GM12801 (cell line): ENCODE measurements around the gene TAF4.

Source experiments
- CTCF ChIP-seq: IDR thresholded peaks from one replicate; pipeline ENCODE4 v1.5.1; 2011; ENCODE audit warnings: control low read depth; ENCODE audit not compliant: insufficient read length; ENCODE audit errors: extremely low read depth

The TAF4 gene

DNA sequence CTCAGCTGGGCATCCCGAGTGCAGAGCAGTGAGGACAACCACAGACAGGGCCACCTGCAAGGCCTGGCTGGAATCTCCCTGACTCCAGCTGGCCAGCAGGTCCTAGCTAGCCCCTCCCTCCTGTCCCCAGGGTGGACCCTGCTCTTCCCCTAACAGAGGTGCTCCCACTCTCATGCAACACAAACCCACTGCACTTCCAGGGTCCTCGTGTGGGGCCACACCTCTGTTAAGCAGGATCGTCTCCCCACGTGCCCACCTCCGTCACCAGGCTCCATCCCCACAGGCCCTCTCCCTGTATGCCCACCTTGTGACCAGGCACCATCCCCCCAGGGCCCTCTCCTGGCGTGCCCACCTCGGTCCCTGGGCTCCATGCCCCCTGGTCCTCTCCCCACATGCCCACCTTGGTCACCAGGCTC is 17.3 kb downstream of the TAF4 start:
- TF ChIP-seq CTCF = no peak

DNA sequence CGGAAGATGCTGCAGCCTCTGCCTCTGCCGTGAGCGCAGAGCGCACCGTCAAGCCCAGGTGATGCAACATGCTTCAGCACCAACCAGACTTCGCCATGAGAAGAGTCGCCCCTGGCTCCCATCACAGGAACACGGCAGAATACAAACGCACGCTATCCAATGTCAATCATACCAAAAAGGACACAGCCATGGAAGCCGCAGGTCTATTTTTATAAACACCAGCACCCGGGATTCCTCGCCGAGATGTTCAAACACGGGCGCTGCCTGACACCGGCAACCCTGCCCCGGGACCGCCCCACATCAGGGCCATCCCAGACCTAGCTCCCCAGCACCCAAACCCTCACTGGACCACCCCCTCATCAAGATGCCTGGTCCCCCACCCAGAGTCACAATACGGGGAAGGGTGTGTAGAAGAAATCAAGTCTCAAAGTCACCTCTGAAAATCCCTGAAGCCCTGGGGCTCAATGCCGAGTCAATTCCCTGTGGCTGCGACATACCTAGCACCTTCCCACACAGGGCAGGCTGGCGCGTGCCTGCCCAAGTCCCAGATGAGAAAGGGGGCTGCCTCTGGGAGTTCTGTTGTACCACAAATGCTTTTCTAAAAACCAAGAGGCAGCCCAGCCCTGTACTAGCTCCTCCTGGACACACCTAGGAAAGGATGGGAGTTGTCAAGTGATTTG is 17.9 kb downstream of the TAF4 start:
- TF ChIP-seq CTCF = no peak

GRCh38 chr20:62046431-62046830 is 19.2 kb downstream of the TAF4 start:
- TF ChIP-seq CTCF = no peak

- TF ChIP-seq CTCF = no peak
Observed at GRCh38 chr20:62045529-62046285, 20.0 kb downstream of the TAF4 start.

DNA sequence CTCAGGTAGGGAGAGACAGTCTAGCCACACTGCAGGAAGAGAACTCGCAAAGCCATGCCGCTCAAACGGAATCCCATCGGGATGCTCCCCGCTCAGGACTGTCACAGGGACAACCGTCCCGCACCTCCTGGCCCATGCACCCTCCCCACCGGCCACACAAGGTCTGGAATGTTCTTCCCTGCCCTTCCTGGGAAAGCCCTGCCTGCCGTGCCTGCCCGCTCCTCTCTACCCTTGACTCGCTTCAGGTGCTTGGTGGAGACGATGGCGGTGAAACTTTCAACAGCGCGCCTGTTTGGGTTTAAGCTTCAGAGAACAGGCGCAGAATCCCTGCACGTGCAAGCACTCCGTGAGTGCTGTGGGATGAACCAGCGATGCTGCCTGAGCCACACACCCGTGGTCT is 20.6 kb downstream of the TAF4 start:
- TF ChIP-seq CTCF = no peak

DNA sequence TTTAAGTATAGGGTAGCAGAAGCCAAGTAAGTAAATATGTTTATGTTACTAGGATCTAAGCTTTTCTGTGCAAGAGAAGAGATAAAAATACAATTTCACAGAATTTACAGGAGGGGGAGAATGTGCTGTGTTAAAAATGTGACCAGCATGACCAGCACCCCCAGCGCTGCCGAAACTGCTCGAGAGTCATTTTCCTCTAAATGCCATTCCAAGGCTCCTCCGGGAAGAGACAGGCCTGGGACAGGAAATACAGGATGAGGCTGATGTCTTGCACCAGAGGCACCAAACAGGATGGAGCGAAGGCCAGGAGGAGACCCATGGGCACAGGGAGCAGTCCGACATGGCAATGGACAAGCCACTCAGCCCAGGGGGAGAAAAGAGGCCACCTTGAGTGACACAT is 21.1 kb downstream of the TAF4 start:
- no peak for TF ChIP-seq CTCF

GRCh38 chr20:62043131-62043914 is 22.4 kb downstream of the TAF4 start:
- no peak for TF ChIP-seq CTCF
